ENCODE results near the gene CAVIN4. TPM values are rescaled to one million over a fixed set of nuclear protein-coding genes. Genes with fewer than 3 reads are reported as not detected.

Gene CAVIN4
- total RNA-seq, 1 experiment from 2014 or later = 7.1 TPM

DNA sequence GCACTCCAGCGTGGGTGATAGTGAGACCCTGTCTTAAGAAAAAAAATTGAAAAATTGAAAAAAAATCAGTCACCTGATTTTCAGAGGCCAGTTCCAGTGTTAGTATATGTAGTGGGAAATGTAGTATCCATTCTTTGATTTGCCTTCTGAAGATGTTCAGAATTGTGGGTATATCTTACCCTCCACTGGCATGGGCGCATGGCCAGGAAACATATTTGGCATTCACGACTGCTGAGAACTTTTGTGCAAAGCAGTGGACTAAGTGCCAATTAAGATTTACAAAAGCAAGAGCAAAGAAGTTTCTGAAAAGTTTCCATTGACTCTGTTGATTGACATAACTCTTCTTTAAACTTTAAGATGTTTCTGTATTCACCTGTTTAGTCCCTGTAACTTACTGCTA lies 2.4 kb downstream of the CAVIN4 start (continued):
- TF ChIP-seq, protein P1, sequence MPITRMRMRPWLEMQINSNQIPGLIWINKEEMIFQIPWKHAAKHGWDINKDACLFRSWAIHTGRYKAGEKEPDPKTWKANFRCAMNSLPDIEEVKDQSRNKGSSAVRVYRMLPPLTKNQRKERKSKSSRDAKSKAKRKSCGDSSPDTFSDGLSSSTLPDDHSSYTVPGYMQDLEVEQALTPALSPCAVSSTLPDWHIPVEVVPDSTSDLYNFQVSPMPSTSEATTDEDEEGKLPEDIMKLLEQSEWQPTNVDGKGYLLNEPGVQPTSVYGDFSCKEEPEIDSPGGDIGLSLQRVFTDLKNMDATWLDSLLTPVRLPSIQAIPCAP (CRISPR knock-in tag; IDR thresholded peaks at IDR 0.05) = no peak
- TF ChIP-seq ZNF416 (CRISPR knock-in tag; IDR thresholded peaks at IDR 0.05) = no peak
- TF ChIP-seq, protein P2, sequence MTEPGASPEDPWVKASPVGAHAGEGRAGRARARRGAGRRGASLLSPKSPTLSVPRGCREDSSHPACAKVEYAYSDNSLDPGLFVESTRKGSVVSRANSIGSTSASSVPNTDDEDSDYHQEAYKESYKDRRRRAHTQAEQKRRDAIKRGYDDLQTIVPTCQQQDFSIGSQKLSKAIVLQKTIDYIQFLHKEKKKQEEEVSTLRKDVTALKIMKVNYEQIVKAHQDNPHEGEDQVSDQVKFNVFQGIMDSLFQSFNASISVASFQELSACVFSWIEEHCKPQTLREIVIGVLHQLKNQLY (CRISPR knock-in tag; IDR thresholded peaks at IDR 0.05) = no peak
- no peak for TF ChIP-seq FOXK1 (CRISPR knock-in tag; IDR thresholded peaks at IDR 0.05)
- no peak for TF ChIP-seq SMAD4 (CRISPR knock-in tag; IDR thresholded peaks at IDR 0.05)
- no peak for TF ChIP-seq FOXP1 (CRISPR knock-in tag; IDR thresholded peaks at IDR 0.05; ENCODE audit: borderline replicate concordance)
- TF ChIP-seq SMAD3 (CRISPR knock-in tag; IDR thresholded peaks at IDR 0.05; ENCODE audit: borderline replicate concordance) = no peak

DNA sequence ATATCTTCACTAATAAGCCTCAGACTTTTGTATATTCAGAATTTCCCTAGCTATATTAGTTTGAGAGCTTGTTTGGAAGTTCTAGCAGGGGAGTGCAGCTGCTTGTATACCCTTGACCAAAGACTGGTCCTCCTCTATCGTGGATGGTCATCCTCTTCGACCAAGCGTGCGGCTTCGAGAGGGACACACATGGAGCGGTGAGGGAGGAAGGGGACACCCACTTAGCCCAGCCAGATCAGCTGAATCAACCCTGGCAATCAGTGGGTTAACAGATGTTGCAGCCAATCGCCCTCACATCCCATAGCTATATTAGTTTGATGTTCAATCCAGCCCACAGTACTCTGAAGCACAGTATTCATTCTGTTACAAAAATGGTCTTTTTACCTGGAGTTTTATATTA lies 3.2 kb downstream of the CAVIN4 start:
- H3K4me3 Mint-ChIP-seq = no peak overlapping the region
- no peaks in the 10 kb centered on the region for H3K27me3 Mint-ChIP-seq (ENCODE audit: low read depth)
- TF ChIP-seq, protein P1 (CRISPR knock-in tag; IDR thresholded peaks at IDR 0.05) = no peak
- TF ChIP-seq ELF4 (CRISPR knock-in tag; IDR thresholded peaks at IDR 0.05; ENCODE audit: low read depth) = no peak
- TF ChIP-seq, protein P3, sequence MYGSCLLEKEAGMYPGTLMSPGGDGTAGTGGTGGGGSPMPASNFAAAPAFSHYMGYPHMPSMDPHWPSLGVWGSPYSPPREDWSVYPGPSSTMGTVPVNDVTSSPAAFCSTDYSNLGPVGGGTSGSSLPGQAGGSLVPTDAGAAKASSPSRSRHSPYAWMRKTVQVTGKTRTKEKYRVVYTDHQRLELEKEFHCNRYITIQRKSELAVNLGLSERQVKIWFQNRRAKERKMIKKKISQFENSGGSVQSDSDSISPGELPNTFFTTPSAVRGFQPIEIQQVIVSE (CRISPR knock-in tag; IDR thresholded peaks at IDR 0.05; ENCODE audit: borderline replicate concordance) = no peak
- no peak for TF ChIP-seq FOXK1 (CRISPR knock-in tag; IDR thresholded peaks at IDR 0.05)
- no peak for TF ChIP-seq ATF1 (CRISPR knock-in tag; IDR thresholded peaks at IDR 0.05)
- TF ChIP-seq, protein P4, sequence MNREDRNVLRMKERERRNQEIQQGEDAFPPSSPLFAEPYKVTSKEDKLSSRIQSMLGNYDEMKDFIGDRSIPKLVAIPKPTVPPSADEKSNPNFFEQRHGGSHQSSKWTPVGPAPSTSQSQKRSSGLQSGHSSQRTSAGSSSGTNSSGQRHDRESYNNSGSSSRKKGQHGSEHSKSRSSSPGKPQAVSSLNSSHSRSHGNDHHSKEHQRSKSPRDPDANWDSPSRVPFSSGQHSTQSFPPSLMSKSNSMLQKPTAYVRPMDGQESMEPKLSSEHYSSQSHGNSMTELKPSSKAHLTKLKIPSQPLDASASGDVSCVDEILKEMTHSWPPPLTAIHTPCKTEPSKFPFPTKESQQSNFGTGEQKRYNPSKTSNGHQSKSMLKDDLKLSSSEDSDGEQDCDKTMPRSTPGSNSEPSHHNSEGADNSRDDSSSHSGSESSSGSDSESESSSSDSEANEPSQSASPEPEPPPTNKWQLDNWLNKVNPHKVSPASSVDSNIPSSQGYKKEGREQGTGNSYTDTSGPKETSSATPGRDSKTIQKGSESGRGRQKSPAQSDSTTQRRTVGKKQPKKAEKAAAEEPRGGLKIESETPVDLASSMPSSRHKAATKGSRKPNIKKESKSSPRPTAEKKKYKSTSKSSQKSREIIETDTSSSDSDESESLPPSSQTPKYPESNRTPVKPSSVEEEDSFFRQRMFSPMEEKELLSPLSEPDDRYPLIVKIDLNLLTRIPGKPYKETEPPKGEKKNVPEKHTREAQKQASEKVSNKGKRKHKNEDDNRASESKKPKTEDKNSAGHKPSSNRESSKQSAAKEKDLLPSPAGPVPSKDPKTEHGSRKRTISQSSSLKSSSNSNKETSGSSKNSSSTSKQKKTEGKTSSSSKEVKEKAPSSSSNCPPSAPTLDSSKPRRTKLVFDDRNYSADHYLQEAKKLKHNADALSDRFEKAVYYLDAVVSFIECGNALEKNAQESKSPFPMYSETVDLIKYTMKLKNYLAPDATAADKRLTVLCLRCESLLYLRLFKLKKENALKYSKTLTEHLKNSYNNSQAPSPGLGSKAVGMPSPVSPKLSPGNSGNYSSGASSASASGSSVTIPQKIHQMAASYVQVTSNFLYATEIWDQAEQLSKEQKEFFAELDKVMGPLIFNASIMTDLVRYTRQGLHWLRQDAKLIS (CRISPR knock-in tag; IDR thresholded peaks at IDR 0.05; ENCODE audit: borderline replicate concordance) = no peak
- TF ChIP-seq KAT7 (CRISPR knock-in tag; IDR thresholded peaks at IDR 0.05; ENCODE audit: borderline replicate concordance) = no peak
- peaks cover 11% of the 10 kb centered on the region; the same call in 1 of the 2 replicates for H3K36me3 Mint-ChIP-seq
- ATAC-seq (no peak), DNase-seq (ENCODE audit: low spot score) (no peak)
- H3K9me3 Mint-ChIP-seq = no peaks in the 10 kb centered on the region
- POLR2A ChIA-PET = no interaction called here
- no peaks in the 10 kb centered on the region for H3K4me1 Mint-ChIP-seq
- CTCF ChIA-PET = interaction anchor here (1.1 to 2.5 kb wide), 2 partner anchors 14 to 21 kb away, joined by 4 to 6 read pairs; no protein-coding TSS in a partner anchor
- no peak overlapping the region for H3K27ac Mint-ChIP-seq

DNA sequence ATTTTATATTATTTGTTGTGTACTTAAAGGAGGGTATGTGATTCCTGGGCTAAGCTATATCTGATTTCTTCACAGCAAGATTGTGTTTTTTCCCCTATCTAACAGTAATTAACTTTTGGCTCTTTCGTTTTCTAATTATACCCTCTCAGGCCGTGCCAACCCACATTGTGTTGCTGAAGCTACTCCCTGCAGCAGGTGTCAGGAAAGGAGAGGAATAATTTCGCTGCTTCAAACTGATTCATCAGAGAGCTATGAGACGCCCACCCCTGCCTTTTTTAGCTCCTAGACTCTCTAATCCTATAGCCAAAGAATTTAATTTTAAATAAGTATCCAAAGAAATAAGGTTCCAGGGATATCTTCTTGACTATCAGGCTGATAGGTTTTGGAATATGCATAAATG lies 3.8 kb downstream of the CAVIN4 start:
- no peaks in the 10 kb centered on the region for H3K4me1 Mint-ChIP-seq
- H3K4me3 Mint-ChIP-seq = no peak overlapping the region
- no peaks in the 10 kb centered on the region for H3K9me3 Mint-ChIP-seq
- H3K27ac Mint-ChIP-seq = no peak overlapping the region
- ChIA-PET CTCF (interaction anchor here (1.1 to 2.5 kb wide), 2 partner anchors 14 to 20 kb away, joined by 4 to 6 read pairs; no protein-coding TSS in a partner anchor), POLR2A (no interaction called here)
- no peaks in the 10 kb centered on the region for H3K27me3 Mint-ChIP-seq (ENCODE audit: low read depth)
- ATAC-seq = no peak
- peaks cover 10% of the 10 kb centered on the region; the same call in 1 of the 2 replicates for H3K36me3 Mint-ChIP-seq
- DNase-seq (ENCODE audit: low spot score) = no peak
- TF ChIP-seq, protein P5, sequence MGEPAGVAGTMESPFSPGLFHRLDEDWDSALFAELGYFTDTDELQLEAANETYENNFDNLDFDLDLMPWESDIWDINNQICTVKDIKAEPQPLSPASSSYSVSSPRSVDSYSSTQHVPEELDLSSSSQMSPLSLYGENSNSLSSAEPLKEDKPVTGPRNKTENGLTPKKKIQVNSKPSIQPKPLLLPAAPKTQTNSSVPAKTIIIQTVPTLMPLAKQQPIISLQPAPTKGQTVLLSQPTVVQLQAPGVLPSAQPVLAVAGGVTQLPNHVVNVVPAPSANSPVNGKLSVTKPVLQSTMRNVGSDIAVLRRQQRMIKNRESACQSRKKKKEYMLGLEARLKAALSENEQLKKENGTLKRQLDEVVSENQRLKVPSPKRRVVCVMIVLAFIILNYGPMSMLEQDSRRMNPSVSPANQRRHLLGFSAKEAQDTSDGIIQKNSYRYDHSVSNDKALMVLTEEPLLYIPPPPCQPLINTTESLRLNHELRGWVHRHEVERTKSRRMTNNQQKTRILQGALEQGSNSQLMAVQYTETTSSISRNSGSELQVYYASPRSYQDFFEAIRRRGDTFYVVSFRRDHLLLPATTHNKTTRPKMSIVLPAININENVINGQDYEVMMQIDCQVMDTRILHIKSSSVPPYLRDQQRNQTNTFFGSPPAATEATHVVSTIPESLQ (CRISPR knock-in tag; IDR thresholded peaks at IDR 0.05) = no peak
- TF ChIP-seq MXD4 (CRISPR knock-in tag; IDR thresholded peaks at IDR 0.05; ENCODE audit: borderline replicate concordance) = no peak
- TF ChIP-seq ZNF232 (CRISPR knock-in tag; IDR thresholded peaks at IDR 0.05) = no peak
- no peak for TF ChIP-seq OVOL2 (CRISPR knock-in tag; IDR thresholded peaks at IDR 0.05; ENCODE audit: borderline replicate concordance)
- TF ChIP-seq CREB1 (CRISPR knock-in tag; IDR thresholded peaks at IDR 0.05) = no peak
- TF ChIP-seq, protein P6, sequence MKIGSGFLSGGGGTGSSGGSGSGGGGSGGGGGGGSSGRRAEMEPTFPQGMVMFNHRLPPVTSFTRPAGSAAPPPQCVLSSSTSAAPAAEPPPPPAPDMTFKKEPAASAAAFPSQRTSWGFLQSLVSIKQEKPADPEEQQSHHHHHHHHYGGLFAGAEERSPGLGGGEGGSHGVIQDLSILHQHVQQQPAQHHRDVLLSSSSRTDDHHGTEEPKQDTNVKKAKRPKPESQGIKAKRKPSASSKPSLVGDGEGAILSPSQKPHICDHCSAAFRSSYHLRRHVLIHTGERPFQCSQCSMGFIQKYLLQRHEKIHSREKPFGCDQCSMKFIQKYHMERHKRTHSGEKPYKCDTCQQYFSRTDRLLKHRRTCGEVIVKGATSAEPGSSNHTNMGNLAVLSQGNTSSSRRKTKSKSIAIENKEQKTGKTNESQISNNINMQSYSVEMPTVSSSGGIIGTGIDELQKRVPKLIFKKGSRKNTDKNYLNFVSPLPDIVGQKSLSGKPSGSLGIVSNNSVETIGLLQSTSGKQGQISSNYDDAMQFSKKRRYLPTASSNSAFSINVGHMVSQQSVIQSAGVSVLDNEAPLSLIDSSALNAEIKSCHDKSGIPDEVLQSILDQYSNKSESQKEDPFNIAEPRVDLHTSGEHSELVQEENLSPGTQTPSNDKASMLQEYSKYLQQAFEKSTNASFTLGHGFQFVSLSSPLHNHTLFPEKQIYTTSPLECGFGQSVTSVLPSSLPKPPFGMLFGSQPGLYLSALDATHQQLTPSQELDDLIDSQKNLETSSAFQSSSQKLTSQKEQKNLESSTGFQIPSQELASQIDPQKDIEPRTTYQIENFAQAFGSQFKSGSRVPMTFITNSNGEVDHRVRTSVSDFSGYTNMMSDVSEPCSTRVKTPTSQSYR (CRISPR knock-in tag; IDR thresholded peaks at IDR 0.05) = no peak
- no peak for TF ChIP-seq JAZF1 (CRISPR knock-in tag; IDR thresholded peaks at IDR 0.05)
